Right forelimb (tissue), 1 donor: Measurements from ENCODE around the gene LONP2.
"Not testable (repeated sequence)": the region's sequence is repeated elsewhere in the genome, so short reads cannot be mapped to it uniquely, and the experiment has no call there.

ENCODE experiments used
- DNase-seq: peaks from one replicate; pipeline ENCODE4 v3.0.0-alpha.2; 2018

Gene LONP2

DNA sequence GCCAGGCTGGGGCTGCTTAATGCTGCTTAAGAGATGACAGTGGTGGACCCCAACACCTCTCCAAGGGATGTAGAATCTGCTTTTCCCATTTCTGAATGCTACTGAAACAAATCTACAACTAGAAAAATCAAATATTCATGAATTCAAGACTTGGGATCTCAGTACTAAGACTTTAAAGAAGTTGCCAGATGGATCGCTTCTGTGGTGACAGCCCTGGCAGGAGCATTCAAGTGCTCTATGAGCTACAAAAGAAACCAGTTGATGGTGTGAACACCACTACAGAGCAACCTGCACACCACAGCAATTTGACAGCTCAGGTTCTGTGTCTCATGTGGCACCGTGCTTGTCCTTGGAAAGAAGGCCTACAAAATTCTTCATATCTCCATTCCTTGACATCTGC is 98.5 kb downstream of the LONP2 start:
- no peak for DNase-seq

DNA sequence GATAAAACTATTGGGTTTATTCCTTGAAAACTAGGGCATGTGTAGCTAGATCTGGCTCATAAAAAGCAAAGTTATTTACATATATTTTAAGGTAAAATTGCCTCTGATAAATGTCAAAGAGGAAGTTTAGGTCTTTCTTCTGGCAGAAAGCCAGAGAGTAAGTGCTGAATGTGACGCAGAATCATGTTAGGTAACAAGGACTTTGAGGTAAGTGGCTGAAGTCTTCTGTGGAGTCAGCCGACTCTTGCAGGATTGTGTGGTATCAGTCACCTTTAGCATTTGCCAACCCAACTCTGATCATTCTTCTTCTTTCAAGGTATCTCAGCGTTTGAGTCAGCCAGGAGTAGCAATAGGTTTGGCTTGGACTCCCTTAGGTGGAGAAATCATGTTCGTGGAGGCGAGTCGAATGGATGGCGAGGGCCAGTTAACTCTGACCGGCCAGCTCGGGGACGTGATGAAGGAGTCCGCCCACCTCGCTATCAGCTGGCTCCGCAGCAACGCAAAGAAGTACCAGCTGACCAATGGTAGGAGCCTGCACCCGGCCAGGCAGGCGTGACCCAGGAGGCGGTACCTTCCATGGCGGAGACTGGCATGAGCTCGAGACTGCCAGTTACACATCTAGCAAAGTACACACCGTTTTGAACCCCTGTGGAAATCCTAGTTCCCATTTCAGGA is 103.2 kb downstream of the LONP2 start:
- DNase-seq = no peak

DNA sequence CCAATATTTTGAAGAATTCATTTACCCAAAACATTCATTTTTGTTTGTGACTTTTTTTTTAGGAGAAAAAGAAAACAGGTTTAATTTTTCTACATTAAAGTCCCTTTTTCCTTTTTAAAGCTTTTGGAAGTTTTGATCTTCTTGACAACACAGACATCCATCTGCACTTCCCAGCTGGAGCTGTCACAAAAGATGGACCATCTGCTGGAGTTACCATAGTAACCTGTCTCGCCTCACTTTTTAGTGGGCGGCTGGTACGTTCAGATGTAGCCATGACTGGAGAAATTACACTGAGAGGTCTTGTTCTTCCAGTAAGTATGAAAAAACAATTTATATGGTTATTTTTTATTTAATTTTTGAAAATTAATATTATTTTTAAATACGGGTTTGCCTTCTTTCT is 103.9 kb downstream of the LONP2 start:
- no peak for DNase-seq

DNA sequence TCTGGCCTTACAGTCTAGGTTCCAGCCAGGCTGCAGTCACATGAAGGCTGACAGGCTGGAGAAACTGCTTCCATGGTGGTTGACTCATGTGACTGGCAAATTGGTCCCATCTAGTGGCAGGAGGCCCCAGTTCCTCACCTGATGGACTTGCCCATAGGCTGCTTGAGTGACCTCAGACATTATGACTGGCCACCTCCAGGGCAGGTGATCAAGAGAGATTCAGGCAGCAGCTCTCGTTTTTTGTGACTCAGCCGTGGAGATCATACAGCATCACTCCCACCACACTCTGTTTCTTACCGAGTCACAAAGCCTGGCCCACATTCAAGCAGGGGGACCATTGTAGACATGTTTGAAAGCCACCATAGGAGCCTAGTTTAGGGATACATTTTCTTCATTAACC is 106.6 kb downstream of the LONP2 start:
- DNase-seq = no peak

DNA sequence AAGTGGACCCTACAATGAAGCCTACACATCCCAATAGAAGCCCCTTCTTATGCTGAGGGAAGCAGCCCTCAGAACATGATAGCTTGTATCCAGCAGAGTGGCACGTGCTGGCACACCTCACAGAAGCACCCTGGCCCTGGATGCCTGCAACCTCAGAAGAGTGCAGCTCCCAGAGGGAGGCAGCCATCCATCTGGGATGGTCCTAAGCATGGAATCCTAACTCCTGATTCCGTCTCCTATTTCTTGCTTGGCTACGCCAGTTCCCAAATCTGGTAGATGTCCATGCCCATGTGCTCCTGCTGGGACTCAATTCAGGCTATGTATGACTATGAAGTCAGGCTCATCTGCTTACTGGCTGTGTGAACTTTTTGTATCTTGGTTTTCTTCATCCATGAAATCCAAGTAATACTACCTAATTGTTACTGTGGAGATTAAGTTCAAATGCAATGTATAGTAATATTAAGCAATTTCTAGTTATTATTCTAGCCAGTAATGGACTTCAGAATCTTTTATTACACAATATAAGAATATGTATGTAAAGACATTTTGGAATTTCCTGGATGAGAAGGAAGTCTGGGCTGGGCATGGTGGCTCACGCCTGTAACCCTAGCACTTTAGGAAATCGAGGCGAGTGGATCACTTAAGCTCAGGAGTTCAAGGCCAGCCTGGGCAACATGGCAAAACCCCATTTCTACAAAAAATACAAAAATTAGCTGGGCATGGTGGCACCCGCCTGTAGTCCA is 108.7 kb downstream of the LONP2 start:
- DNase-seq = no peak

DNA sequence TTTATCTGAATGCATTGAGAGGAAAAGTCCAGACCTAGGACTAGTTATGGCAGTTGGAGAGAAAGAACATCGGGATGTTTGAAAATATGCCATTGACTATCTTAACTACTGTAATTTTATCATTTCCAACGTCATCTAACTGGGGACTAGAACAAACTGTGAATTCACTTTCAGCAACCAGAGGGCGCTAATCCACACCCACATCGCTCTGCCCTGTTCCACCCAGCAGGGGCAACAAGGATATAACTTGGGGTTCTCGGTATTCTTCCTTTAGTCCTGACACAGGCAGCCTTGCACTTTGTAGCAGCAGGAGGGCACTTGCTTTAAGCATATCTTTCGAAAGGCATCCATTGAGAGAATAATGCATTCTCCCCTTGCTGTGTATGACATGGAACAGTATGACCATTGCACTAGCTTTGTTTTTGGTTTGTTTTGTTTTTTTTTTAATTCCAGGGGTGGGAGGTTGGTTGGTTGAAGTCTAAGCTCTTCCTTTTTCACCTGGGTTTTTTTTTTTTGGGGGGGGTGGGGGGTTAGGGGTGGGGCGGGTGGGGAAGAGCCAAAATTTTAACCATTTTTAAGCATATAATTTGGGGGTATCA is 109.6 kb downstream of the LONP2 start:
- DNase-seq = no peak

DNA sequence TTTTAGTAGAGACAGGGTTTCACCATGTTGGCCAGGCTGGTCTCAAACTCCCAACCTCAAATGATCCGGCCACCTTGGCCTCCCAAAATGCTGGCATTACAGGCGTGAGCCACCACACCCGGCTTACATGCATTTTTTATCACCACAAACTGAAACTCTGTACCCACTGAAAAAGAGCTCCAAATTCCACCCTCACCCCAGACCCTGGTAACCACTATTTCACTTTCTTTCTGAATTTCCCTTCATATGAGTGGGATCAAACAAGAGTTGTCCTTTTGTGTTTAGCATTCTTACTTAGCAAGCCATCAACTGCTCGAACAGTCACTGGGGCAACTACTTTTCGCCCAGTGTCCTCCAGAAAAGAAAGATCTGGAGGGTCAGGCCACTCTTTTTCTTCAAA is 110.3 kb downstream of the LONP2 start:
- not testable (repeated sequence) for DNase-seq

DNA sequence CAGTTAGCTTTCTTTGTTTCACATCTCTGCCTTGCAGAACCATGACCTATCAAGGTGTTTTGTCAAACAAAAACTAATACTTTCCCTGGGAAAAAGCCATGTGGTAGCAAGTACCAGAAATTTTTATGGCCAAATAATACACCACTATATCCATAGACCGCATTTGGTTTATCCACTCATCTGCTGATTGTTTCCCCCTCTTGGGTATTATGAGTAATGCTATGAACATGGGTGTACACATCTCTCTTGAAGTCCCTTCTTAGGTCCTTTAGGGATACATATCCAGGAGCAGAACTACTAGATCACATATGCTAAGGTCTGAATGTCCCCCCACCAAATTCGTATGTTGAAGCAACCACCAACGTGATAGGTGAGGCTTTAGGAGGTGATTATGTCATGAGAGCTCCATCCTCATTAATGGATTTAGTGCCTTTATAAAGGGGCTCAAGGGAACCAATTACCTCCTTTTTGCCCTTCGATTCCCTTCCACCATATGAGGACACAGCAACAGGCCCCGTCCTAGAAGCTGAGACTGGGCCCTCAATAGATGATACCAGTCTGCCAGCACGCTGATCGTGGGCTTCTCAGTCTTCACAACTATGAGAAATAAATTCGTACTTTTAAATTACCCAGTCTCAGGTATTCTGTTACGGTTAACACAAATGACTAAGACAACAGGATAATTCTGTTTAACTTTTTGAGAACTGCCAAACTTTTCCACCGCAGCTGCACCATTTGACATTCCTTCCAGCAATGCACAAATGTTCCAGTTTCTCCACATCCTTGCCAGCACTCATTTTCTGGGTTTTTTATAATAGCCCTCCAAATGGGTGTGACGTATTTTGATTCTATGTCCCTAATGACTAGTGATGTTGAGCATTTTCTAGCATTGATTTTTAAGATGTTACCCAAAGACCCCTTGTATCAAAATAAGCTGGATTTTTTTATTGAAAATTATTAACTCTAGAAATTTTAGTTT is 111.1 kb downstream of the LONP2 start:
- no peak for DNase-seq

DNA sequence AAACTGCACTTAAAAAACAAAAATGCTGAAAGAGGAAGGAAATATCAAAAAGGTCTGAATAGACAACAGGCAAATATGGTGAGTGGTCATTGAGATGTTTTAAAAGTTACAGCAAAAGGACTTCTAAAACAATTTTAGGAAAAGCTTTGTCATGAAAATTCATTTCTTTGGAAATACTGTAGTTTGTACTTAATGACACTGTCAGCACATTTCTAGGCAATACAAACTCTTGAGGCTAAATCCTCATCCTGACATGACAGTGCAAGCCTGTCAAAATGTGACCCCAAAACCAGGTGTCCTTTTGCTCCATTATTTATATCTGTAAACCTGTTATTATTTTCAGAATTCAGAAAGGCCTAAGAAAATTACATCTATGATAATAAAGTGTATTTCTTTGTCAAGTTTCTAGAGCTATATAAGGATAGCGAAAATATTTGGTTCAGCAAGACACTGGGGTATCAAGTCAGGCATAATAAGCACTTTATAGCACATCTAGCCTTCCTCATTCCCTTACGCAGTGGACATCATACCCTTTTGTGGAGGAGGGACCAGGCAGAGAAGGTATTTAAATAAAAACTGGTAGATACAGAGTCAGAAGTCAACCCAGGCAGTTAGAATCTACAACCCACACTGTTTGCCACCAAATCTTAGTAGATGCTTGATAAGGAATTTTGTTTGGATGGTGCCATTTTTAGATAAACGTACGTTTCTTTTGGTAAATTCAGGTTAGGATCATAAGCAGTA is 112.7 kb downstream of the LONP2 start:
- no peak for DNase-seq

DNA sequence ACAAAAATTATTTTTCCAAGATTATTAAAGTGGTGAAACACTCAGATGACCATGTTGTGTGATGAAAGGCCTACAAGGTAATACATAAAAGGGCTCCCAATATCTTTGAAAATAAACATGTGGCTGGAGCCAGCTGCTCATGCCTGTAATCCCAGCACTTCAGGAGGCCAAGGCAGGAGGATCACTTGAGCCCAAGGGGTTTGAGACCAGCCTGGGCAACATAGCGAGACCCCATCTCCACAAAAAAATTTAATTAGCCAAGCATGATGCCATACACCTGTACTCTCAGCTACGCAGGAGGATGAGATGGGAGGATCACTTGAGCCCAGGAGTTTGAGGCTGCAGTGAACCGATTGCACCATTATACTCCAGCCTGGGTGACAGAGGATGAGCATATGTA is 114.3 kb downstream of the LONP2 start:
- DNase-seq = no peak

DNA sequence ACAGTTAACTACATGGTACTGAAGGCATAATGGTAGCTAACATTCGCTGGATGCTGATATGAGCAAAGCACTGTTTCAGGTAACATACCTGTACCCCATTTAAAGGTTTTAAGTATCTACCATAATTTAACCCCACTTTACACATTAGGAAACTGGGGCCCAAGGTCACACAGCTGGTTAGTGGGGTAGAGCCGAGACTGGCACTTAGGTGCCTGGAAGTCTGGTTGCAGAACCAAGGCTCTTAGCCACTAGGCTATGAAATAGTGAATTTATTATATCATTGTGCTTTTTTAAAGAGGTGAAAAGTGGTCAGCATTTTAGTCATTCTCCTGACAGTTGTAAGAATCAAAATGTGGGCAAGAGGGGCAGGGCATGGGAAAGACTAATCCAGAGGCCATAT is 115.9 kb downstream of the LONP2 start:
- DNase-seq = no peak

DNA sequence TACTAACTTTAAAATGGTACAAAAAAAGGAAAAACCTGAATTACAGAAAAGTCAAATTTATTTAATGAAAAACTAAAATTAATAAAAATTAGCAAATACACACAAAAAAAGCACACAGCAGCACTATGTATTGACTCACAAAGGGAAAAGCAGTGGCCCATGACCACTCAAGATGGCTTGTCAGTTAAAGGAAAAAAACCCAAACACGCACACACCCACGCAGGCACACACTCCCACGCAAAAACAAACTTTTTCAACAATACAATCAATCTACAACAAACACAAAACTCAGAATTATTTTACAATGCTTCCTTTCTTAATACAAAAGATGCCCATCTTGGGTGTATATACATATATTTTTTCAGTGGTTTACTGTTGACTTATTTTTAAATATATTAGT is 116.9 kb downstream of the LONP2 start:
- no peak for DNase-seq

DNA sequence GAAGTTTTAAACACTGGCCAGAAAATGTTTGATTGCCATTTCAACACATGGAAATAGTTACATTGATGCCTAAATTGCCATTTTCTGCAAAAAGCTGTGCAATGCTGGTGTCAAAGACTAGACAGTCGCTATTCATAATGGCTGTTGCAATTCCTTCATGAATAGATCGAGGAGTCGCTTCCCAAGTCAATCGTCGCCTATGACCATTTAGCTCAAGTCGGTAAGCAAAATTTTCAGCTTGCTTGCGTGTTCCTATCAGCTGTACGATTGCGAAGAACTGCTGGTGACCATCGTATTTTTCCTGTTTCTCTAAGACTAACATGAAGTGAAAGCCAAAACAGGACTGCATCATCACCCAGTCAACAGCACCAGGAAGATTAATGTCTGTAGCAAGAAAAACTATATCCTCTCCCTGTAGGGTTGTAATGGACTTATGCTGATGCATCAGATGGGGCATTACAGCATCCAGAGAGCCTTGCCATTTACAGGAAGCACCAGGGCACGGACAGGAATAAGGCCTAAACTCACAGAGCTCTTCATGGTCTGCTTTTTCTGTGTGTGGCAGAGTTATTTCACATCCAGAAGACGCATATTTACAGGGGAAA is 117.5 kb downstream of the LONP2 start:
- DNase-seq = no peak

DNA sequence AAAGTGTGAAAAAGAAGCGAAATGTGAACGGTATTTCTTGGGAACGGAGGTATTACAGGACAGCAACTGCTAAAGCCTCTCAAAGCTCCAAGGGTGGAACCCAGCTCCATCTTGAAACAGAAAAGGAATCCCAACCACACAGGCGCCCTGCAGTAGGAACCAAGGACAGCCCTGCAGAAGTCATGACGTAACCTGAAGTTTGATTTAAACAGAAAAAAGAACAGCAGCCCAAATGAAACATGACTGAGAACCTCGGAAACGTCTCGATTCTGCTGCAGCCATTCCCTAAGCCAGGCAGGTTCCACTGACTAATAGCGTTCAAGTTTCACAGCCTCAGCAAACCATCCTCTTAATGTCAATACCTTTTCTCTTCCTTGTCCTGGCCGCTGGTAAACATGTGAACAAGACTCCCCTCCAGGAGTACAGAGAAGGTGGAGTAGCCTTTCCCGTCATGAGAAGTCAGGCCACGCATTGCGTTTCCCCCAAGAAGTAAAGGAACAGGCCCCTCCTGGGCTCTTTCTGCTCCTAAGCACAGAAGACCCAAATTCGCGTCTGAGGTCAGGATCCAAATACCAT is 121.0 kb downstream of the LONP2 start:
- no peak for DNase-seq

DNA sequence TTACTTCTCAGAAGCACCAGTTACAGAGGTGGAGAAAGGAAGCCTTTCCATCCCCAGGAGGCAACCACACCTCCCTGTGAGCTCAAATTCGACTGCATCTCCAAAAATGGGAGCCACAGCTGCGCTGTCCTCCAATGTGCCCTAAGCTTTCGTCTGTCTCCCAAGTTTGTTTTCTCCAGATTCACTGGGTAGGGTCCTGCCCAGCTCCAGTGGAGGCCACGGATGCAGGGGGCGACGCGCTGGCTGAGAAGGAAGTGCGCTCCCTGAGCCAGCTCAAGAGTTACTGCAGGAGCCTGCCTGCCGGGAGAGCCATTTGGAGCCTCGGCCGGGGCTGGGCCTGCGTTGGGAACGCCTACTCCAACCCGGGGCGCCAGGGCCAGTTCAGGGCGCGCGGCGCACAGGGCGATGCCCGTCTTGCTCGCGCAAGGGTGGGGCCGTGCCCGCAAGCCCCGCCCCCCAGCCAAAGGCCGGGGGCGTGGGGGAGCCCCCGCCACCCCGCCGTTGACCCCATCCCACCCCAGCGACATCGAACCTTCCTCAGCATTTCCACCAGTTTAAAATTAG is 121.6 kb downstream of the LONP2 start:
- DNase-seq = peak; percentile 90

DNA sequence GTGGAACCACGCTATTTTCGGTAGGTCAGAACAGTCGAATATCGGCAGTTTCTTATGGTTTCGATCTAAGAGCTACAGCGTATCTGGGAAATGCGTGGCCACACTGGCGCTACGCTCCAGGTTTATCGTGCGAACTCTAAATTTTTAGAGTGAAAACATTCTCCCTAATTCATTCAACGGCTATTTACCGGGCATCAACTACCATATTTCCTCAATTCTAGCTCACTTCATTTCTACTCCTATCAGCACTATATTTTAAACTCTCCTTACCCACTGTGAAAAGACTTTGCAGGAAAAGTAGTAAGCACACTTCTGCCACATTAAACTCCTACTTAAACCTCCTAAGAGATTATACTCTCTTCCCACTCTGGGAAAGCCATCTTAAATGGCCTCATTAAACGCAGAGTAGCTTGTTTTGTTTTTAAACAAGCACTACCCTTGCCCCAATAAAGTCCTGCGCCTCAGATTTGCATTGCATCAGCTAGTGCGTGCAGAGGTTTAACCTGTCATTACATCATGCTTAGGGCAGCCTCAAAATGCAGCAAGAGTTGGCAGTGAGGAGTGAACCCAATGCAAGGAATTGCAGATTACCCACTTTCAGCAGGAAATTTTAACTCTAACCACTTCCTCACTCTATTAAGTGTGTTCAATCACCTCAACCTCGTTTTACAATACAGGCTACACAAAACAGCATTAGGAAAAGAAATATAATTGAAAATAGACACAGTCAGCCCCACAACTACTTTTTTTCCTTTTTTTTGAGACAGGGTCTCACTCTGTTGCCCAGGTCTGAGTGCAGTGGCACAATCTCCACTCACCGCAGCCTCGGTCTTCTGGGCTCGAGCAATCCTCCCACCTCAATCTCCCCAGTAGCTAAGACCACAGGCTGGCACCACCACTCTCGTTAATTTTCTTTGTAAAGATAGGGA is 122.3 kb downstream of the LONP2 start:
- no peak for DNase-seq

DNA sequence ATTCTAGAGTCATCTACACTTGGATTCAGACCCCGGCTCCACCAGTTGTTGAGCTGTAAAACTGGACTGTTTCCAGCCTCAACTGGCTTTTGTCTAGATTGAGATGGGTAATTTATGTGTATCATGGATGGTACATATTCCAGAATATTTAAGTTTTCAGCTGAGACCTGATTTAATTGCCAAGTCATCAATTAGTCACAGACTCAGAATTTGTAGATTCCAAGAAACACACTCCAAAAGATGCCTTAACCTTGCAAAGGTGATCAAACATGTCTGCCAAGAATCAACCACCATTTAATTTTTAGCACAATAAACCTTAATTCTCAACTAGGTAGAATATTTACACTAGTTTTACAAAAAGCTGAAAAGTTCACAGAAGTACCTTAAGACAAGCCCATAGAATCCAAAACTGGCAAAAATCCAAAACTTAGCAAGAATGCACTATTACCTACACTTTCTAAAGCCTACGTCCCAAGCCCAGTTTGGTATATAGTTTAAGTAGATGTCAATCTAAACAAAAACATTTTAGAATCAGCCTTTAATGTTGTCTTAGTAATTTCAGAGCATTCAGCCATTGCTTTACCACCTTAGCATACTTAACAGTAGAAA is 123.4 kb downstream of the LONP2 start:
- DNase-seq = no peak

DNA sequence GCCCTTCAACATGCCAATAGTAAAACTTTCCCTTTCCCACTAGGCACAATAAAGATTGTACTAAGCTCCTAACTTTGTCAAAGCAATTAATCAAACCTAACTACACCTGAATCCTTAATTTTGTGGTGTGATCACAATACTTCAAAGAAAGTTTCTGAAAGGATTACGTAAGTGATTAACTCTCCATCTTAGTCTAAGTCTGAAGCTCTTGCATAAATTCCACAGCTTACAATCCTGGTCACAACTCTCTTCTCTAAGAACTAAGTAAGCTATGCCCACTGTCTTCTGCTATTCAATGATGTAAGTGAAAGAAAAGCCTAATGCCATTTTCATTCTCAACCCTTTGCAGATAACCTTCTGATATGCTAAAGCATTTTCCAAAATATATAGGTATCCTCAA is 125.7 kb downstream of the LONP2 start:
- DNase-seq = no peak

DNA sequence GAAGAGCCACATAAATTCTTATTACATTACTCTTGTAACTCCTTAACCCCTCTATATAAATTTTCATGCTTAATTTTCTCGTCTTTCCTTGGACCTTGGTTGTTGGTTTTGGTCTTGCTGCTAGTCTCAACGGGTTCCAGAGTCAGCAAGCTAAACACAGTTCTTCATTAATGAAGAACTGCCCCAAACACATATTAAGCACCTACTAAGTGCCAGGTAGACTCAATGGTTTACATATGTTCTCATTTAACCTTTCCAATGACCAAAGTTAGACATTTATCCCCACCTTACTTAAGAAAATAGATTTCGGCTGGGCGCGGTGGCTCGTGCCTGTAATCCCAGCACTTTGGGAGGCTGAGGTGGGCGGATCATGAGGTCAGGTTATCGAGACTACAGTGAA is 126.1 kb downstream of the LONP2 start:
- DNase-seq = no peak
